Measurements from ENCODE around the gene DNAH2. TPM values are rescaled to one million over a fixed set of nuclear protein-coding genes. Genes with fewer than 3 reads are reported as not detected.

Gene DNAH2
- total RNA-seq, 4 donors from 2014 or later = 0.19 to 0.95 (median 0.65) TPM

- no peak for TF ChIP-seq CTCF (IDR thresholded peaks at IDR 0.05)
- ATAC-seq (ENCODE audit: low FRiP score) (no peak), DNase-seq (ENCODE audit: low spot score) (no peak)
Measured at GRCh38 chr17:7727886-7728285, 10.3 kb downstream of the DNAH2 start.

GRCh38 chr17:7729816-7730215 lies 12.3 kb downstream of the DNAH2 start:
- TF ChIP-seq CTCF (IDR thresholded peaks at IDR 0.05) = no peak
- DNase-seq (ENCODE audit: low spot score) (no peak), ATAC-seq (ENCODE audit: low FRiP score) (no peak)

GRCh38 chr17:7732981-7733539 lies 15.5 kb downstream of the DNAH2 start:
- DNase-seq (ENCODE audit: low spot score) (no peak), ATAC-seq (ENCODE audit: low FRiP score) (no peak)
- TF ChIP-seq CTCF (IDR thresholded peaks at IDR 0.05) = no peak

DNA sequence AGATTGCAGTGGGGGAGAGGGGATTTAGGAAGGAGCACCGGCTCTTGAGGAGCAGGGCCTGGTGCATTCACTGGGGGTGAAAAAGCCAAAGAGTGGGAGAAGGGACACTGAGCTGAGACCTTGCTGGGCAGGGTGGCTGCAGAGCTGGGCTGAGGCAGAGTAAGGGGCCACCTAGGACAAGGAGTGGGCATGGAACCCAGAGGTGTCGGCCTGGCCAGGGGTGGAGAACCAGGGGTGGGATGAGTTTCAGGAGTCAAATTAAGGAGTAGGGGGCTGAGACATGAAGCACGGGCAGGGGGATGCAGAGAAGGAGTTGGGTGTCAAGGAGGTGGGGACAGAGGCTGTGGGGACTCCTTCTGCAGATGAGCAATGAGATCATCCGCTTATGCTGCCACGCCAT lies 20.1 kb downstream of the DNAH2 start:
- no peak for ATAC-seq (ENCODE audit: low FRiP score)
- DNase-seq (ENCODE audit: low spot score) = no peak
- TF ChIP-seq CTCF (IDR thresholded peaks at IDR 0.05) = no peak

GRCh38 chr17:7739746-7740145 lies 22.2 kb downstream of the DNAH2 start:
- no peak for DNase-seq (ENCODE audit: low spot score)

DNA sequence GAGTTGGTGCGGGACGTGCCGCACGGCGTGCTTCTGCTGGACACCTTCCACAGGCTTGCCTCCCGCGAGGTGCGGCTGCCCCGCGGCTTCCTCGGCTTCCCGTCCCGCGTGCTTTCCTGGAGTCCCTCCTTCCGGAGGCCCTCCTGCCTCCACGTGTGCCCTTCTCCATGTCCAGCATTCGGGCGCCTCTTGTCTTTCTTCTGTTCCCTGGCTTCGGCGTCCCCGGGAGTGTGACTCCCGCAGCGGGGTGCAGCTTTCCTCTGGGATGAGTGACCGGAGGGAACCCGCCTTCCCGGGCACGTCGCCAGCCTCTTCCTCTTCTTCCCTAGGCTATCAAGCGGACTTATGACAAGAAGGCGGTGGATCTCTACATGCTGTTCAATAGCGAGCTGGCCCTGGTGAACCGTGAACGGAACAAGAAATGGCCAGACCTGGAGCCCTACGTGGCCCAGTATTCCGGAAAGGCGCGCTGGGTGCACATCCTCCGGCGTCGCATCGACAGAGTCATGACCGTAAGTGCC lies 23.0 kb downstream of the DNAH2 start:
- ATAC-seq (ENCODE audit: low FRiP score) = no peak
- TF ChIP-seq CTCF (IDR thresholded peaks at IDR 0.05) = no peak
- no peak for DNase-seq (ENCODE audit: low spot score)

More at GRCh38 chr17:7739746-7740145, 22.2 kb downstream of the DNAH2 start:
- TF ChIP-seq CTCF (IDR thresholded peaks at IDR 0.05) = no peak
- ATAC-seq (ENCODE audit: low FRiP score) = no peak

DNA sequence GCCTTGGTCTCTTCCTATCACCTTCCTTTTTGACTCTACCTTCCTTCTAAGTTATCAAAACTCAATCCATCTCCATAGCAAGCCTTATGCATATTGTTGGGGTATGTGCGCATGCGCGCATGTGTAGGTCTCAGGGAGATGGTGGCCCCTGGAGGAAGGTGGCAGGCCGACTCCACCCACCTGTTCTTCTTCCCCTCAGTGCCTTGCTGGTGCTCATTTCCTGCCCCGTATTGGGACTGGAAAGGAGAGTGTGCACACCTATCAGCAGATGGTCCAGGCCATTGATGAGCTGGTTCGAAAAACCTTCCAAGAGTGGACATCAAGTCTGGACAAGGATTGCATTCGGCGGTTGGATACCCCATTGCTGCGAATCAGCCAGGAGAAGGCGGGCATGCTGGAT lies 25.2 kb downstream of the DNAH2 start:
- DNase-seq (ENCODE audit: low spot score) (no peak), ATAC-seq (ENCODE audit: low FRiP score) (no peak)
- TF ChIP-seq CTCF (IDR thresholded peaks at IDR 0.05) = no peak
